ENCODE data around the gene MRPL52. TPM values are rescaled to one million over a fixed set of nuclear protein-coding genes. Genes with fewer than 3 reads are reported as not detected.

Gene MRPL52
- total and polyA plus RNA-seq, 2 of the 13 experiments (the other 11 are each of a cell fraction or from before 2014, with no cell fraction given): 118 to 329 TPM

DNA sequence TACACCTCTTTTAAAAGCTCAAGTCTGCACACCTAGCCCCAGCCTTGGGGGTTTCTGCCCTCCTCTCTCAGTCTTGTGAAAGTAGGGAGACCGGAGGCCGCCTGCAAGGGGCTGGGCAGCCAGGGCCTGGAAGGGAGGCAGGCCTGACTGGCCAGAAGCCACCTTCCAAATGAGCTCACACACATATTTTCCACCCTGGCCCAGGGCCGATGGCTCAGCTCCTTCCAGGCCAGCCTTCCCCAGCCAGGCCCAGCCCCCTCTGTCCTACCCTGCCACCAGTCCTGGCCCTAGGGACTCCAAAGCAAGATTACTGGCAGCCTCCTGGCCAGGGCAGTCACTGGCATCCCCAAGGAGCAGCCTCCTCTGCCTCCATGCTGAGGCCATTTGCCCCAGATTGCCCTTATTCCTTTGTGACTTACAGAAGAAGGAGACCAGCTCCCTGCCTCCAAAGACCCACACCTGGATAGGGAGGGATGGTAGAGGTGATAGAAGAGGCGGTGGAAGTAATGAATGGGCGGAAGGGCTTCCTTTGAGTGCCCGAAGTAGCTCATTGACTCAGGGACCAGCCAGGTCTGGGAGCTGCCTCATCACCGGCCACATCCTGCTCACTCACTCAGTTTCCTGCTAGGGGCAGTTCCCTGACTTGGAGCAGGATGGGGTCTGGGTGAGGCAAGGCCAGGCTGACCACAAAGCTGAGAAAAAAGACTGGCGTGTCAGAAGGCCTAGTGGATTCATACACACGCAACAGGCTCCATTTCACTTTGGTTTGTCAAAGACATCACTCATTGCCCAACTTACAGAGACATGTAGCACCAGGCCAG lies 21.5 kb downstream of the MRPL52 start (continued):
- TF ChIP-seq, protein P1, sequence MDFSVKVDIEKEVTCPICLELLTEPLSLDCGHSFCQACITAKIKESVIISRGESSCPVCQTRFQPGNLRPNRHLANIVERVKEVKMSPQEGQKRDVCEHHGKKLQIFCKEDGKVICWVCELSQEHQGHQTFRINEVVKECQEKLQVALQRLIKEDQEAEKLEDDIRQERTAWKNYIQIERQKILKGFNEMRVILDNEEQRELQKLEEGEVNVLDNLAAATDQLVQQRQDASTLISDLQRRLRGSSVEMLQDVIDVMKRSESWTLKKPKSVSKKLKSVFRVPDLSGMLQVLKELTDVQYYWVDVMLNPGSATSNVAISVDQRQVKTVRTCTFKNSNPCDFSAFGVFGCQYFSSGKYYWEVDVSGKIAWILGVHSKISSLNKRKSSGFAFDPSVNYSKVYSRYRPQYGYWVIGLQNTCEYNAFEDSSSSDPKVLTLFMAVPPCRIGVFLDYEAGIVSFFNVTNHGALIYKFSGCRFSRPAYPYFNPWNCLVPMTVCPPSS (IDR thresholded peaks at IDR 0.05): no peak
- TF ChIP-seq ZNF768 (CRISPR knock-in tag; IDR thresholded peaks at IDR 0.05) (peak; percentile 18; the same call in 1 of the 2 replicates), ZNF333 (CRISPR knock-in tag; IDR thresholded peaks at IDR 0.05; ENCODE audit: borderline replicate concordance) (peak; percentile 51; the same call in 1 of the 2 replicates), MATR3 (CRISPR knock-in tag; IDR thresholded peaks at IDR 0.05) (0 out of 2 replicates have a peak, but pooled peaks have one; percentile 49), BRD4 (CRISPR knock-in tag; IDR thresholded peaks at IDR 0.05) (0 out of 2 replicates have a peak, but pooled peaks have one; percentile 34), HNRNPH1 (optimal IDR thresholded peaks at IDR 0.05; ENCODE audit: low read depth, low read length) (no peak), ZFP82 (CRISPR knock-in tag; IDR thresholded peaks at IDR 0.05; ENCODE audit: borderline replicate concordance) (no peak), MTA1 (CRISPR knock-in tag; IDR thresholded peaks at IDR 0.05; ENCODE audit: borderline replicate concordance) (0 out of 2 replicates have a peak, but pooled peaks have one; percentile 20), ATF7 (IDR thresholded peaks at IDR 0.05) (no peak), ATF7 (CRISPR knock-in tag; IDR thresholded peaks at IDR 0.05) (0 out of 2 replicates have a peak, but pooled peaks have one; percentile 42), ZZZ3 (CRISPR knock-in tag; IDR thresholded peaks at IDR 0.05; ENCODE audit: borderline replicate concordance) (no peak), ZFY (CRISPR knock-in tag; IDR thresholded peaks at IDR 0.05) (0 out of 2 replicates have a peak, but pooled peaks have one; percentile 28)
- TF ChIP-seq, protein P2, sequence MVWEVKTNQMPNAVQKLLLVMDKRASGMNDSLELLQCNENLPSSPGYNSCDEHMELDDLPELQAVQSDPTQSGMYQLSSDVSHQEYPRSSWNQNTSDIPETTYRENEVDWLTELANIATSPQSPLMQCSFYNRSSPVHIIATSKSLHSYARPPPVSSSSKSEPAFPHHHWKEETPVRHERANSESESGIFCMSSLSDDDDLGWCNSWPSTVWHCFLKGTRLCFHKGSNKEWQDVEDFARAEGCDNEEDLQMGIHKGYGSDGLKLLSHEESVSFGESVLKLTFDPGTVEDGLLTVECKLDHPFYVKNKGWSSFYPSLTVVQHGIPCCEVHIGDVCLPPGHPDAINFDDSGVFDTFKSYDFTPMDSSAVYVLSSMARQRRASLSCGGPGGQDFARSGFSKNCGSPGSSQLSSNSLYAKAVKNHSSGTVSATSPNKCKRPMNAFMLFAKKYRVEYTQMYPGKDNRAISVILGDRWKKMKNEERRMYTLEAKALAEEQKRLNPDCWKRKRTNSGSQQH (CRISPR knock-in tag; IDR thresholded peaks at IDR 0.05; ENCODE audit: low read depth): no peak
- TF ChIP-seq, protein P3, sequence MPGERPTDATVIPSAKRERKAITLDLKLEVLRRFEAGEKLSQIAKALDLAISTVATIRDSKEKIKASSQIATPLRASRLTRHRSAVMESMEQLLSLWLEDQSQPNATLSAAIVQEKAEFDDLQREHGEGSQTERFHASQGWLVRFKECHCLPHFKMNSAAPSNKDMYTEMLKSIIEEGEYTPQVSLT (CRISPR knock-in tag; IDR thresholded peaks at IDR 0.05; ENCODE audit: borderline replicate concordance, low read depth): no peak
- TF ChIP-seq, protein P4, sequence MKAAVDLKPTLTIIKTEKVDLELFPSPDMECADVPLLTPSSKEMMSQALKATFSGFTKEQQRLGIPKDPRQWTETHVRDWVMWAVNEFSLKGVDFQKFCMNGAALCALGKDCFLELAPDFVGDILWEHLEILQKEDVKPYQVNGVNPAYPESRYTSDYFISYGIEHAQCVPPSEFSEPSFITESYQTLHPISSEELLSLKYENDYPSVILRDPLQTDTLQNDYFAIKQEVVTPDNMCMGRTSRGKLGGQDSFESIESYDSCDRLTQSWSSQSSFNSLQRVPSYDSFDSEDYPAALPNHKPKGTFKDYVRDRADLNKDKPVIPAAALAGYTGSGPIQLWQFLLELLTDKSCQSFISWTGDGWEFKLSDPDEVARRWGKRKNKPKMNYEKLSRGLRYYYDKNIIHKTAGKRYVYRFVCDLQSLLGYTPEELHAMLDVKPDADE (CRISPR knock-in tag; IDR thresholded peaks at IDR 0.05): no peak
- TF ChIP-seq, protein P5, sequence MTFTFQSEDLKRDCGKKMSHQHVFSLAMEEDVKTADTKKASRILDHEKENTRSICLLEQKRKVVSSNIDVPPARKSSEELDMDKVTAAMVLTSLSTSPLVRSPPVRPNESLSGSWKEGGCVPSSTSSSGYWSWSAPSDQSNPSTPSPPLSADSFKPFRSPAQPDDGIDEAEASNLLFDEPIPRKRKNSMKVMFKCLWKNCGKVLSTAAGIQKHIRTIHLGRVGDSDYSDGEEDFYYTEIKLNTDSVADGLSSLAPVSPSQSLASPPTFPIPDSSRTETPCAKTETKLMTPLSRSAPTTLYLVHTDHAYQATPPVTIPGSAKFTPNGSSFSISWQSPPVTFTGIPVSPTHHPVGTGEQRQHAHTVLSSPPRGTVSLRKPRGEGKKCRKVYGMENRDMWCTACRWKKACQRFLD (CRISPR knock-in tag; IDR thresholded peaks at IDR 0.05; ENCODE audit: borderline replicate concordance): peak; percentile 58; the same call in 1 of the 2 replicates
- TF ChIP-seq, protein P6, sequence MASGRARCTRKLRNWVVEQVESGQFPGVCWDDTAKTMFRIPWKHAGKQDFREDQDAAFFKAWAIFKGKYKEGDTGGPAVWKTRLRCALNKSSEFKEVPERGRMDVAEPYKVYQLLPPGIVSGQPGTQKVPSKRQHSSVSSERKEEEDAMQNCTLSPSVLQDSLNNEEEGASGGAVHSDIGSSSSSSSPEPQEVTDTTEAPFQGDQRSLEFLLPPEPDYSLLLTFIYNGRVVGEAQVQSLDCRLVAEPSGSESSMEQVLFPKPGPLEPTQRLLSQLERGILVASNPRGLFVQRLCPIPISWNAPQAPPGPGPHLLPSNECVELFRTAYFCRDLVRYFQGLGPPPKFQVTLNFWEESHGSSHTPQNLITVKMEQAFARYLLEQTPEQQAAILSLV (CRISPR knock-in tag; IDR thresholded peaks at IDR 0.05; ENCODE audit: borderline replicate concordance): 0 out of 2 replicates have a peak, but pooled peaks have one; percentile 36

Measured in HepG2 (cell line).